Measurements from ENCODE around the gene CDK14. TPM values are rescaled to one million over a fixed set of nuclear protein-coding genes. Genes with fewer than 3 reads are reported as not detected.

The CDK14 gene
- total RNA-seq, 4 donors from 2014 or later = 3.3 to 61.6 (median 38.7) TPM

GRCh38 chr7:90642978-90643377 is 46.9 kb downstream of the CDK14 start:
- no peaks in the 10 kb centered on the region for H3K27me3 ChIP-seq
- H3K9me3 ChIP-seq = no peaks in the 10 kb centered on the region
- H3K4me3 ChIP-seq = no peak overlapping the region
- DNase-seq = no peak
- intact Hi-C loops (cut with DNase I; ENCODE audit: low total_unique reads) = no loop called here
- H3K27ac ChIP-seq = no peak overlapping the region
- no peaks in the 10 kb centered on the region for H3K36me3 ChIP-seq
- no peak for TF ChIP-seq CTCF (IDR thresholded peaks at IDR 0.05)
- no peak for TF ChIP-seq POLR2A (IDR thresholded peaks at IDR 0.05)
- no peaks in the 10 kb centered on the region for H3K4me1 ChIP-seq

GRCh38 chr7:90645784-90646183 is 49.7 kb downstream of the CDK14 start:
- H3K9me3 ChIP-seq = no peaks in the 10 kb centered on the region
- no peak overlapping the region for H3K4me3 ChIP-seq
- H3K4me1 ChIP-seq = no peaks in the 10 kb centered on the region
- no peak overlapping the region for H3K27ac ChIP-seq
- H3K36me3 ChIP-seq = no peaks in the 10 kb centered on the region
- DNase-seq = no peak
- intact Hi-C loops (cut with DNase I; ENCODE audit: low total_unique reads) = no loop called here
- TF ChIP-seq POLR2A (IDR thresholded peaks at IDR 0.05) (no peak), CTCF (IDR thresholded peaks at IDR 0.05) (no peak)
- H3K27me3 ChIP-seq = no peaks in the 10 kb centered on the region

- TF ChIP-seq CTCF (IDR thresholded peaks at IDR 0.05) (no peak), POLR2A (IDR thresholded peaks at IDR 0.05) (no peak)
- intact Hi-C loops (cut with DNase I; ENCODE audit: low total_unique reads) = no loop called here
- no peaks in the 10 kb centered on the region for H3K9me3 ChIP-seq
- H3K4me1 ChIP-seq = no peaks in the 10 kb centered on the region
- H3K4me3 ChIP-seq = no peak overlapping the region
- H3K36me3 ChIP-seq = no peaks in the 10 kb centered on the region
- H3K27ac ChIP-seq = no peak overlapping the region
- H3K27me3 ChIP-seq = no peaks in the 10 kb centered on the region
- no peak for DNase-seq
Measured at GRCh38 chr7:90648107-90648506, 52.0 kb downstream of the CDK14 start.

GRCh38 chr7:90648834-90649233 is 52.7 kb downstream of the CDK14 start:
- intact Hi-C loops (cut with DNase I; ENCODE audit: low total_unique reads) = no loop called here
- Histone ChIP-seq H3K27me3 (no peaks in the 10 kb centered on the region), H3K9me3 (no peaks in the 10 kb centered on the region), H3K27ac (no peak overlapping the region), H3K36me3 (no peaks in the 10 kb centered on the region), H3K4me1 (no peaks in the 10 kb centered on the region), H3K4me3 (no peak overlapping the region)
- TF ChIP-seq CTCF (IDR thresholded peaks at IDR 0.05) (no peak), POLR2A (IDR thresholded peaks at IDR 0.05) (no peak)
- DNase-seq = no peak

- no peak for TF ChIP-seq POLR2A (IDR thresholded peaks at IDR 0.05)
- TF ChIP-seq CTCF (IDR thresholded peaks at IDR 0.05) = no peak
- no peaks in the 10 kb centered on the region for H3K36me3 ChIP-seq
- DNase-seq = no peak
- peaks cover 0 to 5% of the 10 kb centered on the region in 2 donors for H3K4me1 ChIP-seq
- H3K9me3 ChIP-seq = no peaks in the 10 kb centered on the region
- H3K27ac ChIP-seq = no peak overlapping the region
- H3K4me3 ChIP-seq = no peak overlapping the region
- intact Hi-C loops (cut with DNase I; ENCODE audit: low total_unique reads) = no loop called here
- no peaks in the 10 kb centered on the region for H3K27me3 ChIP-seq
Measured at GRCh38 chr7:90654718-90655427, 58.8 kb downstream of the CDK14 start.
